Neuronal stem cell (in vitro differentiated cells): ENCODE data around the gene RASSF3.

Experiments used
- DNase-seq: peaks from one replicate; pipeline ENCODE4 v3.0.0-alpha.2; 2013; ENCODE audit warnings: low spot score
- H2AFZ ChIP-seq: one replicate; pipeline ENCODE4 v1.6.1; 2013; ENCODE audit warnings: mild to moderate bottlenecking, low read length, inconsistent platforms
- H2AK5ac ChIP-seq: 2 replicates; pipeline ENCODE4 v1.6.1; 2013; ENCODE audit warnings: low read depth, mild to moderate bottlenecking, inconsistent platforms, low read length, moderate library complexity, mixed read lengths
- H2BK120ac ChIP-seq: 2 replicates; pipeline ENCODE4 v1.6.1; 2013; ENCODE audit warnings: low read depth, mild to moderate bottlenecking, inconsistent platforms, low read length, moderate library complexity, mixed read lengths
- H2BK12ac ChIP-seq: one replicate; pipeline ENCODE4 v1.6.1; 2013; ENCODE audit warnings: low read length, inconsistent platforms
- H2BK15ac ChIP-seq: 2 replicates; pipeline ENCODE4 v1.6.1; 2013; ENCODE audit warnings: mild to moderate bottlenecking, low read length, inconsistent platforms, mixed read lengths
- H2BK5ac ChIP-seq: one replicate; pipeline ENCODE4 v1.6.1; 2013; ENCODE audit warnings: inconsistent platforms, mild to moderate bottlenecking, low read length, moderate library complexity
- H3K14ac ChIP-seq: one replicate; pipeline ENCODE4 v1.6.1; 2013; ENCODE audit warnings: low read length, inconsistent platforms
- H3K18ac ChIP-seq: 2 replicates; pipeline ENCODE4 v1.6.1; 2013; ENCODE audit warnings: low read length, inconsistent platforms
- H3K23ac ChIP-seq: 2 replicates; pipeline ENCODE4 v1.6.1; 2013; ENCODE audit warnings: low read depth, mild to moderate bottlenecking, mixed read lengths, low read length, inconsistent platforms; ENCODE audit not compliant: poor library complexity
- H3K27ac ChIP-seq: replicated peaks from 3 replicates; pipeline ENCODE4 v1.5.1; 2013; ENCODE audit warnings: low read length, inconsistent platforms
- H3K27me3 ChIP-seq, 3 experiments: 2 replicates each; pipeline ENCODE4 v1.6.1; 2013; ENCODE audit warnings: low read length in 3 of 3, mild to moderate bottlenecking in 2 of 3, inconsistent platforms in 1 of 3, low read depth in 1 of 3, mixed read lengths in 1 of 3, moderate library complexity in 1 of 3; ENCODE audit not compliant: control insufficient read depth in 3 of 3, insufficient read depth in 3 of 3
- H3K36me3 ChIP-seq, 2 donors: replicated peaks in 1 of 2; 2 replicates each; pipeline ENCODE4 v1.6.1; 2013; ENCODE audit warnings: low read length in 2 of 2; ENCODE audit not compliant: control insufficient read depth in 2 of 2, insufficient read depth in 2 of 2
- H3K4ac ChIP-seq: 2 replicates; pipeline ENCODE4 v1.6.1; 2013; ENCODE audit warnings: inconsistent platforms, mild to moderate bottlenecking, low read length, moderate library complexity
- H3K4me1 ChIP-seq, 2 donors: 1 replicate in 1 of 2; 2 replicates in 1 of 2; pipeline ENCODE4 v1.6.1; 2013; ENCODE audit warnings: low read length in 2 of 2, low read depth in 1 of 2; ENCODE audit not compliant: control insufficient read depth in 2 of 2, insufficient read depth in 1 of 2
- H3K4me2 ChIP-seq: one replicate; pipeline ENCODE4 v1.6.1; 2013; ENCODE audit warnings: mild to moderate bottlenecking, low read length, inconsistent platforms; ENCODE audit not compliant: insufficient read depth, poor library complexity, severe bottlenecking
- H3K4me3 ChIP-seq, 2 donors: 2 replicates each; pipeline ENCODE4 v1.5.1; 2013; ENCODE audit warnings: low read length in 2 of 2, mild to moderate bottlenecking in 2 of 2, inconsistent platforms in 1 of 2, moderate library complexity in 1 of 2
- H3K79me1 ChIP-seq: one replicate; pipeline ENCODE4 v1.6.1; 2013; ENCODE audit warnings: low read depth, mild to moderate bottlenecking, inconsistent platforms, low read length, moderate library complexity
- H3K9ac ChIP-seq: one replicate; pipeline ENCODE4 v1.6.1; 2013; ENCODE audit warnings: mild to moderate bottlenecking, low read depth, low read length, inconsistent platforms; ENCODE audit not compliant: poor library complexity
- H3K9me3 ChIP-seq, 2 donors: replicated peaks in 1 of 2; 2 replicates each; pipeline versions ENCODE3 to v1.6.1; 2013; ENCODE audit warnings: low read length in 2 of 2, mild to moderate bottlenecking in 2 of 2, inconsistent platforms in 1 of 2, low read depth in 1 of 2, mixed read lengths in 1 of 2, moderate library complexity in 1 of 2; ENCODE audit not compliant: control insufficient read depth in 2 of 2, insufficient read depth in 1 of 2
- H4K8ac ChIP-seq: one replicate; pipeline ENCODE4 v1.6.1; 2013; ENCODE audit warnings: low read depth, mild to moderate bottlenecking, inconsistent platforms, low read length, moderate library complexity
- H4K91ac ChIP-seq: one replicate; pipeline ENCODE4 v1.6.1; 2013; ENCODE audit warnings: low read length, low read depth, mild to moderate bottlenecking, inconsistent platforms; ENCODE audit not compliant: poor library complexity
- WGBS, 2 donors: extraction: QIAGEN DNeasy Blood & Tissue Kit; methylation state at CpG; one replicate each; pipeline ENCODE4 v1.1.7; 2013; ENCODE audit warnings: missing lambda C conversion rate in 2 of 2, mixed read lengths in 1 of 2; ENCODE audit not compliant: insufficient read length in 2 of 2, insufficient replicate concordance in 1 of 2; ENCODE audit errors: extremely low coverage in 2 of 2; 5-methylcytosine and 5-hydroxymethylcytosine counted together

RASSF3 gene

DNA sequence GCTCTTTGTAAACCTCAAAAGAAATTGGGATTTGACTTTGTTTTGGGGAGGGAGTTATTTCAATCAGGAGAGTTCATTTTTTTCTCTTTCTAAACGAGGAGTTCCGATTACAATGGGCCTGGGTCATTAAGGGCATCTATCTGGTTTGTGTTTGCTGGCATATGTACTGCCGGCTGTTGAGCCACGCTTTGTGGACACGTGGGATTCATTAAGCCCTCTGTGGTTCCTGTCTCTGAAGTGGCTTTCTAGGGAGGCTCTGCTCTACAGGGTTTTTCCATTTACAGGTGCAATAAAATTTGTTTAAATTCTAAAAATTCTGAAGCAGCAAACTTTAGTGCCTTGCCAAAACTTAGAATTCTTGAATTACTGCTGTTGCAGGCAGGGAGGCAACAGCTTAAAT lies 91.0 kb downstream of the RASSF3 start:
- H3K18ac ChIP-seq: no peak overlapping the region
- DNase-seq: no peak
- no peak overlapping the region for H3K4me3 ChIP-seq
- no peak overlapping the region for H2AK5ac ChIP-seq
- peaks cover 1 to 4% of the 10 kb centered on the region in 2 donors for H3K4me1 ChIP-seq
- H2AFZ ChIP-seq: no peak overlapping the region
- no peak overlapping the region for H3K4ac ChIP-seq
- no peak overlapping the region for H2BK5ac ChIP-seq
- H2BK15ac ChIP-seq: no peak overlapping the region
- H2BK120ac ChIP-seq: no peak overlapping the region
- no peak overlapping the region for H3K14ac ChIP-seq
- H3K4me2 ChIP-seq: no peak overlapping the region
- H3K79me1 ChIP-seq: no peaks in the 10 kb centered on the region
- no peak overlapping the region for H4K91ac ChIP-seq
- no peak overlapping the region for H3K9ac ChIP-seq
- no peaks in the 10 kb centered on the region for H3K9me3 ChIP-seq
- no CpG with 5 or more reads among the region's 5 CpGs for WGBS, 2 donors
- H3K27me3 ChIP-seq: no peaks in the 10 kb centered on the region
- no peak overlapping the region for H3K27ac ChIP-seq
- H2BK12ac ChIP-seq: no peak overlapping the region
- H4K8ac ChIP-seq: no peak overlapping the region
- H3K36me3 ChIP-seq: no peaks in the 10 kb centered on the region
- H3K23ac ChIP-seq: no peak overlapping the region

DNA sequence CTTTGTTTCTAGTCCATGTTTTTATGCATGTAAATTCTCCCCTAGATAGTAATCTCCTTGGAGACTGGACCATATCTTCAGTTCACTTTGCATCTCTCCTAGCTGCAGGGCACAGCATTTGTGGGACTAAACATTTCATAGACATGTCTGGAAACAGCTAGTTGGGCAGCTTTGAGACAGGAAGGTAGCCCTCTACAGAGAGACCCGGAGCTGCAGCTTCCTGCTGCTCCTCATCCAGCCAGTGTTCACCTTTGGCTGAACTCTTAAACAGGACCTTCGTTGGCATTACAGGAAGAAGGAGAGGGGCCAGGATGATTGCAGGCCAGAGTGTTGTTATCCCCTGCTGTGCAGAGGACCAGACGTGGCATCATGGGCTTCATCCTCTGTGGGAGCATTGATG lies 96.0 kb downstream of the RASSF3 start:
- Histone ChIP-seq H3K9me3 (no peaks in the 10 kb centered on the region), H3K79me1 (no peaks in the 10 kb centered on the region), H3K4me3 (no peak overlapping the region), H3K23ac (no peak overlapping the region), H2BK120ac (no peak overlapping the region), H2AFZ (no peak overlapping the region), H3K9ac (no peak overlapping the region), H2BK12ac (no peak overlapping the region), H3K4ac (no peak overlapping the region), H2BK15ac (no peak overlapping the region), H3K27ac (no peak overlapping the region), H4K8ac (no peak overlapping the region), H4K91ac (no peak overlapping the region), H2AK5ac (no peak overlapping the region), H3K4me1 (no peaks in the 10 kb centered on the region), H2BK5ac (no peak overlapping the region), H3K14ac (no peak overlapping the region), H3K18ac (no peak overlapping the region), H3K4me2 (no peak overlapping the region), H3K27me3 (no peaks in the 10 kb centered on the region), H3K36me3 (no peaks in the 10 kb centered on the region)
- DNase-seq: no peak
- WGBS, 2 donors: no CpG with 5 or more reads among the region's 3 CpGs

DNA sequence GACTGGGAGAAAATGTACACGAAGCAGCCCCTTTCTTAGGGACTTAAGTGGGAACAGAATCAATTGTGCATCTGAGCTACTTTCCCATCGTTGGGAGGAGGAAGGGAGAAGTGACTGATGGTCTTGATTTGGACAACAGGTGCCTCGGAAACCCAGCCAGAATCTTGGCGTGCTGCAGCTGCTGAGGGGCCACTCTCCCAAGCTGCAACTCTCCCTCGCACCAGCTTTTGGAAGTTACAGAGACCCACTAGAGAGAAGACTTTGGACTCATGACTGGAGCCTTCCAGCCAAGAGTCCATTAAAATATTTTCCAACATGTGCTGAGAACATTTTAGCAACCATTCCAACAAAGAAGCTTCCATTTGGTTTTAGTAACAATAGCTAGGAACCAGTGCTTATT lies 96.6 kb downstream of the RASSF3 start:
- Histone ChIP-seq H3K4me1 (no peaks in the 10 kb centered on the region), H2BK5ac (no peak overlapping the region), H3K36me3 (no peaks in the 10 kb centered on the region), H4K91ac (no peak overlapping the region), H3K4ac (no peak overlapping the region), H4K8ac (no peak overlapping the region), H2BK15ac (no peak overlapping the region), H3K27ac (no peak overlapping the region), H2BK12ac (no peak overlapping the region), H3K14ac (no peak overlapping the region), H2AFZ (no peak overlapping the region), H3K18ac (no peak overlapping the region), H3K9me3 (no peaks in the 10 kb centered on the region), H3K27me3 (no peaks in the 10 kb centered on the region), H3K4me3 (no peak overlapping the region), H3K9ac (no peak overlapping the region), H3K4me2 (no peak overlapping the region), H2BK120ac (no peak overlapping the region), H3K79me1 (no peaks in the 10 kb centered on the region), H3K23ac (no peak overlapping the region), H2AK5ac (no peak overlapping the region)
- no peak for DNase-seq
- WGBS, 2 donors: no CpG with 5 or more reads among the region's 5 CpGs

DNA sequence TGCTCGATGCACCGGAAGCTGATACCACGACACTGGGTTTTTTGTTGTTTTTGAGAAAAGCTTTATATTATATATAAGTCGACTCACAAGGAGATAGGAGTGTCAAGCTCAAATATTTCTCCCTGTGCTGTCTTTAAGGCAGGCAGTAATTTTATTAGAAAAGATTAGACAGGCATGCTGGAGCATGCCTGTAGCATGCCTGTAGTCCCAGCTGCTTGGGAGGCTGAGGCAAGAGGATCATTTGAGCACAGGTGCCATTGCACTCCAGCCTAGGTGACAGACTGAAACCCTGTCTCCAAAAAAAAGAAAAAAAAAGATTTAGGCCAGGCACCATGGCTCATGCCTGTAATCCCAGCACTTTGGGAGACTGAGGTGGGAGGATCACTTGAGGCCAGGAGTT lies 97.1 kb downstream of the RASSF3 start:
- H3K27ac ChIP-seq: no peak overlapping the region
- H3K79me1 ChIP-seq: no peaks in the 10 kb centered on the region
- no peak overlapping the region for H3K23ac ChIP-seq
- no peak overlapping the region for H3K9ac ChIP-seq
- H4K91ac ChIP-seq: no peak overlapping the region
- H3K14ac ChIP-seq: no peak overlapping the region
- no peaks in the 10 kb centered on the region for H3K4me1 ChIP-seq
- no peaks in the 10 kb centered on the region for H3K36me3 ChIP-seq
- H2BK120ac ChIP-seq: no peak overlapping the region
- H3K4me2 ChIP-seq: no peak overlapping the region
- no peaks in the 10 kb centered on the region for H3K9me3 ChIP-seq
- H3K18ac ChIP-seq: no peak overlapping the region
- H2AFZ ChIP-seq: no peak overlapping the region
- no peak overlapping the region for H2BK12ac ChIP-seq
- no peak overlapping the region for H3K4me3 ChIP-seq
- H3K27me3 ChIP-seq: no peaks in the 10 kb centered on the region
- no peak overlapping the region for H4K8ac ChIP-seq
- no peak overlapping the region for H2BK5ac ChIP-seq
- H3K4ac ChIP-seq: no peak overlapping the region
- no peak overlapping the region for H2BK15ac ChIP-seq
- no CpG with 5 or more reads among the region's 4 CpGs for WGBS, 2 donors
- DNase-seq: no peak
- H2AK5ac ChIP-seq: no peak overlapping the region
